ENCODE measurements around the gene TBC1D8. TPM values are rescaled to one million over a fixed set of nuclear protein-coding genes. Genes with fewer than 3 reads are reported as not detected.

Gene TBC1D8
- total RNA-seq, 2 experiments from 2014 or later: 1.0 to 1.8 TPM

GRCh38 chr2:101018934-101019333 lies 132.2 kb downstream of the TBC1D8 start:
- no peak for ATAC-seq (ENCODE audit: poor library complexity)
- peaks cover 2% of the 10 kb centered on the region for H3K36me3 ChIP-seq (ENCODE audit: insufficient read depth, low read length)
- ChIA-PET CTCF (no interaction called here), POLR2A (no interaction called here)
- no peaks in the 10 kb centered on the region for H3K9me3 Mint-ChIP-seq
- no peaks in the 10 kb centered on the region for H3K9me3 ChIP-seq (ENCODE audit: control insufficient read depth in 1 of 2, insufficient read depth in 1 of 2, low read length in 2 of 2)
- no peaks in the 10 kb centered on the region for H3K4me1 Mint-ChIP-seq (ENCODE audit: low read depth)
- H3K36me3 Mint-ChIP-seq (ENCODE audit: low read depth): peaks cover 20% of the 10 kb centered on the region
- TF ChIP-seq CTCF (IDR thresholded peaks at IDR 0.05): no peak
- H3K4me3 Mint-ChIP-seq: no peak overlapping the region
- H3K27me3 ChIP-seq (ENCODE audit: control insufficient read depth in 1 of 2, insufficient read depth in 2 of 2, low read length in 2 of 2): no peaks in the 10 kb centered on the region
- H3K27ac Mint-ChIP-seq: no peak overlapping the region
- H3K27ac ChIP-seq (ENCODE audit: low read depth in 1 of 2, low read length in 2 of 2): no peak overlapping the region
- intact Hi-C loops (cut with DNase I, micrococcal nuclease): no loop called here
- no peak for DNase-seq
- no peak overlapping the region for H3K4me3 ChIP-seq (ENCODE audit: low read length)
- no peaks in the 10 kb centered on the region for H3K4me1 ChIP-seq (ENCODE audit: insufficient read depth, low read length)
- H3K27me3 Mint-ChIP-seq: no peaks in the 10 kb centered on the region

- H3K9me3 ChIP-seq (ENCODE audit: control insufficient read depth in 1 of 2, insufficient read depth in 1 of 2, low read length in 2 of 2): no peaks in the 10 kb centered on the region
- POLR2A ChIA-PET: no interaction called here
- Mint-ChIP-seq H3K27ac (no peak overlapping the region), H3K36me3 (ENCODE audit: low read depth) (peaks cover 30% of the 10 kb centered on the region), H3K4me3 (no peak overlapping the region), H3K9me3 (no peaks in the 10 kb centered on the region), H3K4me1 (ENCODE audit: low read depth) (no peaks in the 10 kb centered on the region), H3K27me3 (no peaks in the 10 kb centered on the region)
- H3K27ac ChIP-seq (ENCODE audit: low read depth in 1 of 2, low read length in 2 of 2): no peak overlapping the region
- no peak for TF ChIP-seq CTCF (IDR thresholded peaks at IDR 0.05)
- no peaks in the 10 kb centered on the region for H3K4me1 ChIP-seq (ENCODE audit: insufficient read depth, low read length)
- ATAC-seq (ENCODE audit: poor library complexity): no peak
- intact Hi-C loops (cut with DNase I, micrococcal nuclease): no loop called here
- CTCF ChIA-PET: no interaction called here
- DNase-seq: no peak
- H3K36me3 ChIP-seq (ENCODE audit: insufficient read depth, low read length): peaks cover 5% of the 10 kb centered on the region
- no peak overlapping the region for H3K4me3 ChIP-seq (ENCODE audit: low read length)
- H3K27me3 ChIP-seq (ENCODE audit: control insufficient read depth in 1 of 2, insufficient read depth in 2 of 2, low read length in 2 of 2): no peaks in the 10 kb centered on the region
Observed at GRCh38 chr2:101017371-101017770, 133.8 kb downstream of the TBC1D8 start.

- Histone ChIP-seq H3K27me3 (ENCODE audit: control insufficient read depth in 1 of 2, insufficient read depth in 2 of 2, low read length in 2 of 2) (no peaks in the 10 kb centered on the region), H3K9me3 (ENCODE audit: control insufficient read depth in 1 of 2, insufficient read depth in 1 of 2, low read length in 2 of 2) (no peaks in the 10 kb centered on the region), H3K4me1 (ENCODE audit: insufficient read depth, low read length) (no peaks in the 10 kb centered on the region), H3K36me3 (ENCODE audit: insufficient read depth, low read length) (peaks cover 19% of the 10 kb centered on the region), H3K27ac (ENCODE audit: low read depth in 1 of 2, low read length in 2 of 2) (no peak overlapping the region), H3K4me3 (ENCODE audit: low read length) (no peak overlapping the region)
- ATAC-seq (ENCODE audit: poor library complexity) (no peak), DNase-seq (no peak)
- Mint-ChIP-seq H3K4me3 (no peak overlapping the region), H3K27ac (no peak overlapping the region), H3K36me3 (ENCODE audit: low read depth) (peaks cover 49% of the 10 kb centered on the region), H3K4me1 (ENCODE audit: low read depth) (peaks cover 12% of the 10 kb centered on the region), H3K27me3 (no peaks in the 10 kb centered on the region), H3K9me3 (no peaks in the 10 kb centered on the region)
- intact Hi-C loops (cut with DNase I, micrococcal nuclease): no loop called here
- ChIA-PET POLR2A (no interaction called here), CTCF (no interaction called here)
- no peak for TF ChIP-seq CTCF (IDR thresholded peaks at IDR 0.05)
Observed at GRCh38 chr2:101014264-101014857, 136.8 kb downstream of the TBC1D8 start.
